Cardiac muscle cell (in vitro differentiated cells and primary cell): ENCODE results near the gene TMEM263. TPM values are rescaled to one million over a fixed set of nuclear protein-coding genes. Genes with fewer than 3 reads are reported as not detected.

Experiments
- DNase-seq, 2 donors: peaks; one replicate each; pipeline versions ENCODE4 v3.0.0 to v3.0.0-alpha.2; 2010 to 2017; ENCODE audit warnings: low read depth in 1 of 2, low spot score in 1 of 2
- H3K27ac ChIP-seq: fragments of 200-600 bp; sonication (generic); 2 replicates; pipeline ENCODE4 v1.5.1; 2016
- H3K27me3 ChIP-seq: fragments of 200-600 bp; sonication (generic); 2 replicates; pipeline ENCODE4 v1.6.0; 2016; ENCODE audit warnings: control low read depth
- H3K36me3 ChIP-seq: fragments of 200-600 bp; sonication (generic); 2 replicates; pipeline ENCODE4 v1.5.1; 2016; ENCODE audit warnings: control low read depth
- H3K4me1 ChIP-seq: fragments of 200-600 bp; sonication (generic); 2 replicates; pipeline ENCODE4 v1.8.1; 2017; ENCODE audit warnings: low read depth, mild to moderate bottlenecking, mixed run types
- H3K4me3 ChIP-seq: fragments of 200-600 bp; sonication (generic); 2 replicates; pipeline ENCODE4 v1.5.1; 2016; ENCODE audit warnings: mild to moderate bottlenecking
- H3K9me3 ChIP-seq: fragments of 200-600 bp; sonication (generic); 2 replicates; pipeline ENCODE4 v1.5.1; 2017; ENCODE audit warnings: low read depth, mild to moderate bottlenecking, control low read depth
- CTCF ChIP-seq: IDR thresholded peaks from 2 replicates; pipeline ENCODE4 v1.5.1; 2012; ENCODE audit warnings: low read depth, mild to moderate bottlenecking, low read length
- polyA plus RNA-seq: library from polyadenylated mRNA; unstranded; fragments of >200 nt; fragmentation: Nextera tagmentation; extraction: Ambion mirVana; gene quantifications from 2 replicates; pipeline ENCODE4 v1.2.1, GENCODE V29; 2016
- total RNA-seq: library from RNA; depleted of rRNA; stranded (reverse); fragments of >200 nt; gene quantifications from 2 replicates; pipeline ENCODE4 v1.2.3, GENCODE V29; 2016

Gene TMEM263
- total and polyA plus RNA-seq, 2 experiments from 2014 or later, result 77.8 to 87.4 TPM

GRCh38 chr12:106947461-106947860 lies 8.2 kb upstream of the TMEM263 start:
- H3K27me3 ChIP-seq, result no peaks in the 10 kb centered on the region
- H3K36me3 ChIP-seq, result no peaks in the 10 kb centered on the region
- H3K9me3 ChIP-seq, result no peaks in the 10 kb centered on the region
- H3K27ac ChIP-seq, result no peak overlapping the region
- no peak for DNase-seq
- no peaks in the 10 kb centered on the region for H3K4me1 ChIP-seq
- TF ChIP-seq CTCF, result no peak
- H3K4me3 ChIP-seq, result no peak overlapping the region

GRCh38 chr12:106950591-106950990 lies 5.1 kb upstream of the TMEM263 start:
- no peaks in the 10 kb centered on the region for H3K4me1 ChIP-seq
- H3K27me3 ChIP-seq, result no peaks in the 10 kb centered on the region
- DNase-seq, result no peak
- no peak overlapping the region for H3K4me3 ChIP-seq
- TF ChIP-seq CTCF, result no peak
- no peaks in the 10 kb centered on the region for H3K9me3 ChIP-seq
- H3K27ac ChIP-seq, result no peak overlapping the region
- H3K36me3 ChIP-seq, result no peaks in the 10 kb centered on the region

- no peaks in the 10 kb centered on the region for H3K9me3 ChIP-seq
- H3K4me1 ChIP-seq, result peaks cover 9% of the 10 kb centered on the region
- H3K36me3 ChIP-seq, result no peaks in the 10 kb centered on the region
- H3K27me3 ChIP-seq, result no peaks in the 10 kb centered on the region
- H3K4me3 ChIP-seq, result peak overlapping the region; percentile 2
- no peak for DNase-seq
- no peak for TF ChIP-seq CTCF
- no peak overlapping the region for H3K27ac ChIP-seq
Observed at GRCh38 chr12:106953352-106954250, 2.1 kb upstream of the TMEM263 start.

GRCh38 chr12:106954462-106955376 lies 988 bp upstream of the TMEM263 start:
- Histone ChIP-seq H3K9me3 (no peaks in the 10 kb centered on the region), H3K27me3 (no peaks in the 10 kb centered on the region), H3K36me3 (no peaks in the 10 kb centered on the region), H3K27ac (peak overlapping the region; percentile 99), H3K4me1 (peaks cover 12% of the 10 kb centered on the region), H3K4me3 (peak overlapping the region; percentile 91)
- peak in 1 of 2 donors; percentile 50 for DNase-seq
- TF ChIP-seq CTCF, result no peak

GRCh38 chr12:106956048-106956578 lies 406 bp downstream of the TMEM263 start:
- no peaks in the 10 kb centered on the region for H3K27me3 ChIP-seq
- peak overlapping the region; percentile 99 for H3K27ac ChIP-seq
- peak overlapping the region; percentile 91 for H3K4me3 ChIP-seq
- DNase-seq, result peak in 1 of 2 donors; percentile 80
- H3K36me3 ChIP-seq, result no peaks in the 10 kb centered on the region
- peaks cover 15% of the 10 kb centered on the region for H3K4me1 ChIP-seq
- TF ChIP-seq CTCF, result peak; percentile 11
- no peaks in the 10 kb centered on the region for H3K9me3 ChIP-seq
